GM13976 (cell line): Measurements from ENCODE around the gene BRI3.
"Not testable (repeated sequence)": the region's sequence is repeated elsewhere in the genome, so short reads cannot be mapped to it uniquely, and the experiment has no call there.

Experiments
- DNase-seq: peaks from one replicate; pipeline ENCODE4 v3.0.0; 2012; ENCODE audit warnings: low spot score
- in situ Hi-C: fragments of 300-500 bp; cut with MboI; formaldehyde crosslinking; loops from one replicate; pipeline ENCODE4 v1.12.0; 2022; ENCODE audit warnings: low sequenced_read_pairs, mixed read lengths, inconsistent platforms; ENCODE audit not compliant: unreplicated experiment
- TF ChIP-seq, protein P1 (sequence below): IDR thresholded peaks from 2 replicates; pipeline ENCODE4 v1.5.1; 2012; ENCODE audit warnings: borderline replicate concordance, mild to moderate bottlenecking; ENCODE audit not compliant: insufficient read depth; ENCODE audit errors: extremely low read depth, missing control alignments, control extremely low read depth

Gene BRI3

GRCh38 chr7:98315318-98315993 lies 34.0 kb downstream of the BRI3 start:
- peak; percentile 73 for DNase-seq
- in situ Hi-C loops: no loop called here
- TF ChIP-seq, protein P1, sequence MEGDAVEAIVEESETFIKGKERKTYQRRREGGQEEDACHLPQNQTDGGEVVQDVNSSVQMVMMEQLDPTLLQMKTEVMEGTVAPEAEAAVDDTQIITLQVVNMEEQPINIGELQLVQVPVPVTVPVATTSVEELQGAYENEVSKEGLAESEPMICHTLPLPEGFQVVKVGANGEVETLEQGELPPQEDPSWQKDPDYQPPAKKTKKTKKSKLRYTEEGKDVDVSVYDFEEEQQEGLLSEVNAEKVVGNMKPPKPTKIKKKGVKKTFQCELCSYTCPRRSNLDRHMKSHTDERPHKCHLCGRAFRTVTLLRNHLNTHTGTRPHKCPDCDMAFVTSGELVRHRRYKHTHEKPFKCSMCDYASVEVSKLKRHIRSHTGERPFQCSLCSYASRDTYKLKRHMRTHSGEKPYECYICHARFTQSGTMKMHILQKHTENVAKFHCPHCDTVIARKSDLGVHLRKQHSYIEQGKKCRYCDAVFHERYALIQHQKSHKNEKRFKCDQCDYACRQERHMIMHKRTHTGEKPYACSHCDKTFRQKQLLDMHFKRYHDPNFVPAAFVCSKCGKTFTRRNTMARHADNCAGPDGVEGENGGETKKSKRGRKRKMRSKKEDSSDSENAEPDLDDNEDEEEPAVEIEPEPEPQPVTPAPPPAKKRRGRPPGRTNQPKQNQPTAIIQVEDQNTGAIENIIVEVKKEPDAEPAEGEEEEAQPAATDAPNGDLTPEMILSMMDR: no peak

GRCh38 chr7:98315994-98316527 lies 34.6 kb downstream of the BRI3 start:
- in situ Hi-C loops, DNase-seq: not testable (repeated sequence)

DNA sequence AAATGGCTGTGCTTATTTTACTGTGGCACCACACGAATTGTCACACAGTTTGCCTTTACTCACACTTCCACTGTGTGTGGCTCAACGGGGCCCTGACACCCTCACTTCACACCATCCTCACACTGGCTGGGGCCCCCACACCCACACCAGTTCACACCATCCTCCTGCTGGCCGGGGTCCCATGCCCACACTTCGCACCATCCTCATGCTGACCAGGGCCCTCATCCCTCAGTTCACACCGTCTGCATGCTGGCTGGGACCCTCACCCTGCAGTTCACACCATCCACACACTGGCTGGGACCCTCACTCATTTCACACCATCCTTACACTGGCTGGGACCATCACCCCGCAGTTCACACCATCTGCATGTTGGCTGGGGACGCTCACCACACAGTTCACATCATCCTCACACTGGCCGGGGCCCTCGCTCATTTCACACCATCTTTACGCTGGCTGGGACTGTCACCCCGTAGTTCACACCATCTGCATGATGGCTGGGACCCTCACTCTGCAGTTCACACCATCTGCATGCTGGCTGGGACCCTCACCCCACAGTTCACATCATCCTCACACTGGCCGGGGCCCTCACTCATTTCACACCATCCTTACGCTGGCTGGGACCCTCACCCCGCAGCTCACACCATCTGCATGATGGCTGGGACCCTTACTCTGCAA lies 36.0 kb downstream of the BRI3 start:
- TF ChIP-seq, protein P1: no peak
- in situ Hi-C loops: no loop called here
- DNase-seq: no peak

DNA sequence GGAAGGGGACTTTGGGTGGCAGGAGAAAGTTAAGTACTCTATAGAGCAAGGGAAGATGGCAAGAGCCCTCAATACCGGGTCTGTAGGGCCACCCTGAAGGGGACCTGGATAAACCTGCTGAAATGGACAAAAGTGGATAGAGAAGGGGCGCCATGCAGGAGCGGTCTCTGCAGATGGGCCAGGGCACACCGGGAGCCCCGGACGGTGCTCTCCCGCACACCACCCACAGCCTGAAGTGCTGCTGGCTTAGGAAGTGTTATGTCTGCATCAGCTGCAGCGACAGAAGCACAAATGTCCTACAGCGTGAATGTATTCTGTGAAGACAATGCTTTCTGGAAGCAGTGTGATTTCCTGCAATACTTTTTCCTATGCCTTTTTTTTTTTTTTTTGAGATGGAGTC lies 37.7 kb downstream of the BRI3 start:
- in situ Hi-C loops: no loop called here
- no peak for DNase-seq
- TF ChIP-seq, protein P1: no peak

- TF ChIP-seq, protein P1: no peak
- in situ Hi-C loops: no loop called here
- DNase-seq: no peak
These were observed 39.8 kb downstream of the BRI3 start for GRCh38 chr7:98321301-98321700.

- in situ Hi-C loops: no loop called here
- TF ChIP-seq, protein P1: no peak
- no peak for DNase-seq
These were observed 41.1 kb downstream of the BRI3 start for GRCh38 chr7:98322331-98323270.
